Limb (tissue), 2 donors: ENCODE results near the gene PTGIR.

Source experiments
- DNase-seq, 2 donors: peaks; one replicate each; pipeline ENCODE4 v3.0.0-alpha.2; 2016; ENCODE audit errors: extremely low spot score in 2 of 2

The PTGIR gene

GRCh38 chr19:46616631-46617322, 8.1 kb downstream of the PTGIR start:
- DNase-seq: peak in 1 of 2 donors; percentile 70

GRCh38 chr19:46615966-46616365, 8.9 kb downstream of the PTGIR start:
- no peak for DNase-seq

GRCh38 chr19:46614114-46614722, 10.7 kb downstream of the PTGIR start:
- DNase-seq: peak; percentile 73 to 90

GRCh38 chr19:46613525-46613924, 11.4 kb downstream of the PTGIR start:
- DNase-seq: peak in 1 of 2 donors; percentile 31

- no peak for DNase-seq
Measured at GRCh38 chr19:46611776-46612175, 13.1 kb downstream of the PTGIR start.

GRCh38 chr19:46610851-46611770, 13.8 kb downstream of the PTGIR start:
- DNase-seq: no peak

- no peak for DNase-seq
Measured at GRCh38 chr19:46610413-46610775, 14.5 kb downstream of the PTGIR start.

- DNase-seq: peak in 1 of 2 donors; percentile 25
Measured at GRCh38 chr19:46609511-46610412, 15.1 kb downstream of the PTGIR start.

- no peak for DNase-seq
Measured at GRCh38 chr19:46608581-46609345, 16.1 kb downstream of the PTGIR start.

GRCh38 chr19:46608178-46608577, 16.7 kb downstream of the PTGIR start:
- DNase-seq: no peak

- no peak for DNase-seq
Measured at GRCh38 chr19:46607448-46607841, 17.4 kb downstream of the PTGIR start.

- DNase-seq: no peak
Measured at GRCh38 chr19:46606681-46607447, 18.0 kb downstream of the PTGIR start.

GRCh38 chr19:46606019-46606418, 18.9 kb downstream of the PTGIR start:
- no peak for DNase-seq

GRCh38 chr19:46605356-46605821, 19.5 kb downstream of the PTGIR start:
- DNase-seq: no peak

- peak in 1 of 2 donors; percentile 27 for DNase-seq
Measured at GRCh38 chr19:46604781-46605355, 20.0 kb downstream of the PTGIR start.

GRCh38 chr19:46603752-46604231, 21.1 kb downstream of the PTGIR start:
- no peak for DNase-seq

GRCh38 chr19:46603195-46603637, 21.7 kb downstream of the PTGIR start:
- no peak for DNase-seq

GRCh38 chr19:46602392-46603194, 22.3 kb downstream of the PTGIR start:
- DNase-seq: peak in 1 of 2 donors; percentile 46
